COLO829 (cell line): Measurements from ENCODE around the gene CDCP1.

Experiments used
- DNase-seq: peaks from one replicate; pipeline ENCODE4 v3.0.0; 2012; ENCODE audit warnings: low spot score

The CDCP1 gene

GRCh38 chr3:45110509-45110833 lies 35.7 kb downstream of the CDCP1 start:
- no peak for DNase-seq

- DNase-seq, result no peak
Measured at GRCh38 chr3:45109771-45110508, 36.2 kb downstream of the CDCP1 start.

- no peak for DNase-seq
Measured at GRCh38 chr3:45106874-45107273, 39.3 kb downstream of the CDCP1 start.

- peak; percentile 82 for DNase-seq
Measured at GRCh38 chr3:45105855-45106671, 40.1 kb downstream of the CDCP1 start.

GRCh38 chr3:45104715-45105711 lies 41.2 kb downstream of the CDCP1 start:
- DNase-seq, result peak; percentile 91

GRCh38 chr3:45103753-45104714 lies 42.1 kb downstream of the CDCP1 start:
- DNase-seq, result no peak

- no peak for DNase-seq
Measured at GRCh38 chr3:45103334-45103733, 42.8 kb downstream of the CDCP1 start.

GRCh38 chr3:45100981-45101407 lies 45.2 kb downstream of the CDCP1 start:
- no peak for DNase-seq

GRCh38 chr3:45098310-45098709 lies 47.9 kb downstream of the CDCP1 start:
- no peak for DNase-seq

GRCh38 chr3:45097296-45097883 lies 48.8 kb downstream of the CDCP1 start:
- DNase-seq, result no peak

GRCh38 chr3:45095916-45096526 lies 50.2 kb downstream of the CDCP1 start:
- DNase-seq, result no peak

GRCh38 chr3:45093176-45093575 lies 53.0 kb downstream of the CDCP1 start:
- DNase-seq, result no peak

GRCh38 chr3:45092132-45093031 lies 53.8 kb downstream of the CDCP1 start:
- no peak for DNase-seq

- no peak for DNase-seq
Measured at GRCh38 chr3:45090855-45091254, 55.3 kb downstream of the CDCP1 start.

- DNase-seq, result no peak
Measured at GRCh38 chr3:45088543-45089358, 57.4 kb downstream of the CDCP1 start.

- no peak for DNase-seq
Measured at GRCh38 chr3:45087155-45087554, 59.0 kb downstream of the CDCP1 start.

- no peak for DNase-seq
Measured at GRCh38 chr3:45084820-45085816, 61.1 kb downstream of the CDCP1 start.
